OCI-LY3 (cell line): Measurements from ENCODE around the gene GUSB.
A peak's percentile ranks its signal among the peaks of the same experiment; 100 is the strongest.
"Not testable (repeated sequence)": the region's sequence is repeated elsewhere in the genome, so short reads cannot be mapped to it uniquely, and the experiment has no call there.

Source experiments
- H2AFZ ChIP-seq: fragments of 200-600, 300-600 bp; shearing (Covaris generic); 2 replicates; pipeline ENCODE4 v1.6.0; 2014; ENCODE audit warnings: antibody characterized with exemption, low read depth, low read length
- H3K27ac ChIP-seq: fragments of 200-600, 300-600 bp; sonication (generic); 2 replicates; pipeline ENCODE4 v1.5.1; 2014; ENCODE audit warnings: mild to moderate bottlenecking, low read length, moderate library complexity, mixed read lengths
- H3K27me3 ChIP-seq: fragments of 200-600, 300-600 bp; sonication (generic); 2 replicates; pipeline ENCODE4 v1.6.1; 2014; ENCODE audit warnings: low read depth, low read length, mixed read lengths
- H3K36me3 ChIP-seq: fragments of 200-600, 300-600 bp; sonication (generic); replicated peaks from 2 replicates; pipeline ENCODE3; 2014; ENCODE audit warnings: low read depth, low read length, mixed read lengths
- H3K4me1 ChIP-seq: fragments of 300-600, 200-600 bp; sonication (generic); 2 replicates; pipeline ENCODE4 v1.6.1; 2014; ENCODE audit warnings: low read length, mixed read lengths
- H3K4me2 ChIP-seq: fragments of 200-600, 300-600 bp; sonication (generic); 2 replicates; pipeline ENCODE4 v1.6.1; 2014; ENCODE audit warnings: low read length, mixed read lengths
- H3K4me3 ChIP-seq: fragments of 300-600, 200-600 bp; sonication (generic); 2 replicates; pipeline ENCODE4 v1.5.1; 2014; ENCODE audit warnings: antibody characterized with exemption, mild to moderate bottlenecking, low read length, moderate library complexity
- H3K79me2 ChIP-seq: fragments of 300-600, 200-600 bp; shearing (Covaris generic); 2 replicates; pipeline ENCODE4 v1.6.1; 2014; ENCODE audit warnings: mild to moderate bottlenecking, low read length, mixed read lengths
- H3K9ac ChIP-seq: fragments of 300-600, 200-600 bp; shearing (Covaris generic); 2 replicates; pipeline ENCODE4 v1.6.0; 2014; ENCODE audit warnings: mild to moderate bottlenecking, low read length, moderate library complexity
- H3K9me3 ChIP-seq: fragments of 200-600, 300-600 bp; shearing (Covaris generic); 2 replicates; pipeline ENCODE4 v1.6.1; 2014; ENCODE audit warnings: low read length, mixed read lengths; ENCODE audit not compliant: insufficient read depth
- H4K20me1 ChIP-seq: fragments of 200-600, 300-600 bp; sonication (generic); 2 replicates; pipeline ENCODE4 v1.6.1; 2016; ENCODE audit warnings: low read length, mixed read lengths; ENCODE audit not compliant: insufficient read depth
- EZH2phosphoT487 ChIP-seq: fragments of 200-600 bp; shearing (Covaris generic); IDR thresholded peaks from 2 replicates; pipeline ENCODE4 v1.6.1; 2018; ENCODE audit warnings: antibody characterized with exemption, mixed run types, low read depth
- TF ChIP-seq, protein P1 (sequence below): fragments of 200-600, 300-600 bp; sonication (generic); IDR thresholded peaks from 2 replicates; pipeline ENCODE4 v1.5.1; 2014; ENCODE audit warnings: antibody characterized with exemption, low read length, low read depth

The GUSB gene

DNA sequence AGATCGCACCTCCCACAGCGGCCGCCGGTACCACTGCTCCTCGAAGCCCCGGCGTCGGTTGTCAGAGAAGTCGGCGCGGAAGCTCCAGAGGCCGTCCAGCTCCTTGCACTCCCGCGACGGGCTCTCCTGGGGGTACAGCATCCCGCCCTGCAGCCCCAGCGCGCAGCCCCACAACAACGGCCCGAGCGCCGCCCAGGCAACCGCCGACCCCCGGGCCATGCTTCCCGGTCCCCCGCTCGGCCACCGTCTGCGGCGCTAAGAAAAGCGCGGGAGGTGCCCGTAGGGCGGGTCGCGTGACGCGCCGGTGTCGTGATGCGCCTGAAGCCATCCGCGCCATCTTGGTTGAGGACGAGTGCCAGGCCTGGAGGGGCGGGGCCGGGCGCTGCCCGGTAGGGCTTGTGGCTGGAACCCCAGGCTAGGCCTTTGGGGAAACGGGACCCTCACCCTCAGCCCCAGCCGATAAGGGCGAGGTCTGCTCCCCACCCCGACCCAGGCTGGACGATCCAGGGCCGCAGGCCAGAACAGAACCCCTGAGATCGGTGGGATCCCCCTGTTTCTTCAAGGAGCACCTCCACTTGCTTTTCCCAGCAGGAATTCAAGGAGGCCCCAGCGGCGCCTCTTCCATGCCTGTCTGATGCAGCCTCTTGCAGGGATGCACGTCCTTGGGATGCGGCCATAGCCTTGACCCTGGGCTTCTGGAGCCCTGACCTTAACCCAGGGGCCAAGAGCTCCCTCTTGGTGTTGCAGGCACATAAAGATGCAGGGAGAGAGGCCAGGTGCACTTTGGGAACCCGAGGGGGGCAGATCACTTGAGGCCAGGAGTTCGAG is at the start of gene GUSB:
GUSB (minus strand) TSS at position 249 of the 828 bp plus-strand sequence; CDS start at position 219, 30 bp downstream.
- Histone ChIP-seq H3K9ac (peak within 1 kb of the TSS; percentile 91), H4K20me1 (peaks cover 5% of the 10 kb centered on the region; the same call in 1 of the 2 replicates), H3K4me2 (peak within 1 kb of the TSS; percentile 95), H3K27me3 (no peaks in the 10 kb centered on the region), H3K4me1 (peaks cover 11% of the 10 kb centered on the region), H2AFZ (peak within 1 kb of the TSS; percentile 99), H3K4me3 (peak within 1 kb of the TSS; percentile 93), H3K27ac (peak within 1 kb of the TSS; percentile 50), H3K36me3 (peaks cover 6% of the 10 kb centered on the region), H3K9me3 (no peaks in the 10 kb centered on the region), H3K79me2 (peaks cover 34% of the 10 kb centered on the region)
- no peak for TF ChIP-seq EZH2phosphoT487
- TF ChIP-seq, protein P1, sequence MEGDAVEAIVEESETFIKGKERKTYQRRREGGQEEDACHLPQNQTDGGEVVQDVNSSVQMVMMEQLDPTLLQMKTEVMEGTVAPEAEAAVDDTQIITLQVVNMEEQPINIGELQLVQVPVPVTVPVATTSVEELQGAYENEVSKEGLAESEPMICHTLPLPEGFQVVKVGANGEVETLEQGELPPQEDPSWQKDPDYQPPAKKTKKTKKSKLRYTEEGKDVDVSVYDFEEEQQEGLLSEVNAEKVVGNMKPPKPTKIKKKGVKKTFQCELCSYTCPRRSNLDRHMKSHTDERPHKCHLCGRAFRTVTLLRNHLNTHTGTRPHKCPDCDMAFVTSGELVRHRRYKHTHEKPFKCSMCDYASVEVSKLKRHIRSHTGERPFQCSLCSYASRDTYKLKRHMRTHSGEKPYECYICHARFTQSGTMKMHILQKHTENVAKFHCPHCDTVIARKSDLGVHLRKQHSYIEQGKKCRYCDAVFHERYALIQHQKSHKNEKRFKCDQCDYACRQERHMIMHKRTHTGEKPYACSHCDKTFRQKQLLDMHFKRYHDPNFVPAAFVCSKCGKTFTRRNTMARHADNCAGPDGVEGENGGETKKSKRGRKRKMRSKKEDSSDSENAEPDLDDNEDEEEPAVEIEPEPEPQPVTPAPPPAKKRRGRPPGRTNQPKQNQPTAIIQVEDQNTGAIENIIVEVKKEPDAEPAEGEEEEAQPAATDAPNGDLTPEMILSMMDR: no peak

DNA sequence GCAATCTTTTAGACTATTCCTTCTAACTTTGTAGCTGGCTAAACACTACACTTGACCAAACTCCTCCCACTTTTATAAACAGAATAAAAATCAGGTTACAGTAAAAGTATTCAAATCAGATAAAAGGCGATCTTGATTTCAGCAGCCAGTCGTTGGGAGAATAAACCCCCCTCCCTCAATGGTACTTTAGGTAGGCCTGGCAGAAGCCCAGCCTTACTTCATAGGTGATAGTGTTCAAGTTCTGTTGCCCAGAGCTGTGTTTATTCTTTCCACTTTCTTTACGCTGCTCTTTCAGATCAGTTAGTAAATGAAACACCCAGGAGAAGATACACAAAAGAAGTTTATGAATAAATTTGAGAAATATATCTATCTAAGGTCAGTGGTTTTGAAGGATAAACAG is 46.3 kb upstream of the GUSB start:
- not testable (repeated sequence) for H2AFZ ChIP-seq, H3K4me1 ChIP-seq, H3K4me3 ChIP-seq, H3K27ac ChIP-seq, H3K79me2 ChIP-seq, H4K20me1 ChIP-seq, H3K9ac ChIP-seq, H3K27me3 ChIP-seq, H3K4me2 ChIP-seq, H3K36me3 ChIP-seq, H3K9me3 ChIP-seq

DNA sequence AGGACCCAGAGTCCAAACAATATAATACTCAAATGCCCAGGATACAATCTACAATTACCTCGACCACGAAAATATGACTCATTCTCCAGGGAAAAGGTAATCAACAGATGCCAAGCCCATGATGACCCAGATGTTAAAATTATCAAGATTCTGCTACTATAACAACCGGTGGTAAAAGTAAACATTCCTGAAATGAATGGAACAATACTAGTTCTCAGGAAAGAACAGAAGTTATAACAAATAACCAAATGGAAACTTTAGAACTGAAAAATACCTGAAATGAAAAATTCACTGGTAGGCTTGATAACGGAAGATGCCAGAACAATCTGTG is 34.1 kb upstream of the GUSB start:
- H4K20me1 ChIP-seq: no peaks in the 10 kb centered on the region
- H3K9me3 ChIP-seq: no peaks in the 10 kb centered on the region
- H3K4me1 ChIP-seq: peaks cover 8% of the 10 kb centered on the region
- H3K9ac ChIP-seq: no peak overlapping the region
- peaks cover 11% of the 10 kb centered on the region for H3K27me3 ChIP-seq
- H3K4me3 ChIP-seq: no peak overlapping the region
- no peaks in the 10 kb centered on the region for H3K79me2 ChIP-seq
- H3K36me3 ChIP-seq: no peaks in the 10 kb centered on the region
- no peak overlapping the region for H3K4me2 ChIP-seq
- H2AFZ ChIP-seq: no peak overlapping the region
- no peak overlapping the region for H3K27ac ChIP-seq
- TF ChIP-seq EZH2phosphoT487: no peak
- TF ChIP-seq, protein P1: no peak

DNA sequence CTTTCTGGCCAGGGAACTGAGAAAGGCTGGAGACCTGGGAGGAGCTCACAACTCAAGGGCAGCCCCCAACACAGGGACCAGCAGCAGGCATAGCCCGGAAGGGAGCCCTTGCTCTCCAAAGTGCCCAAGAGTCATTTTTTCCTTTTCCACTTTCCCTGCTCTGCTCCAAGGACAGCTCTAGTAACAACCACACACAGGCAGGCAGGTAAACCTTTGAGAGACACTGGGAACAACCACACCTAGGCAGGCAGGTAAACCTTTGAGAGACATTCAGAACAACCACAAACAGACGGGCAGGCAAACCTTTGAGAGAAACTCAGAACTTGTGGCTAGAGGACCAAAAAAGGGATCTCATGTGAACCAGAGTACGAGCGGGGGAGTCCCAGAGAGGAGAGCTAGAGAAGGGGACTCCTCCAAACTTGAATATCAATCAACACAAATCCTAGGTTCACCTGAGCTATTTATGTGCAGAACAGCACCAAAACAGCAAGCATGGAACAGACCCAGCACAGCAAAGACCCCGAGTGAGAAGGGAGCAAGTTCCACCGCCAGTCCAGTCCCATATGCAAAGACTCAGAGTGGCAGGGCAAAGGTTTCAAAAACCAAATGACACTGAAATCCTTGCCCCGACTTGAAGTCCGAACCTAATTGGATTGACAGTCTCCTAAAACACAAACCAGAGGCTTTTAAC is 33.6 kb upstream of the GUSB start:
- H3K9me3 ChIP-seq: no peaks in the 10 kb centered on the region
- H3K4me2 ChIP-seq: peak overlapping the region; percentile 38; the same call in 1 of the 2 replicates
- H3K27ac ChIP-seq: no peak overlapping the region
- H3K79me2 ChIP-seq: no peaks in the 10 kb centered on the region
- H4K20me1 ChIP-seq: no peaks in the 10 kb centered on the region
- H3K4me1 ChIP-seq: peaks cover 8% of the 10 kb centered on the region
- H2AFZ ChIP-seq: no peak overlapping the region
- no peak overlapping the region for H3K4me3 ChIP-seq
- TF ChIP-seq EZH2phosphoT487: no peak
- TF ChIP-seq, protein P1: no peak
- H3K9ac ChIP-seq: no peak overlapping the region
- H3K36me3 ChIP-seq: no peaks in the 10 kb centered on the region
- H3K27me3 ChIP-seq: peaks cover 11% of the 10 kb centered on the region
